ENCODE data around the gene NXF2.

DNA sequence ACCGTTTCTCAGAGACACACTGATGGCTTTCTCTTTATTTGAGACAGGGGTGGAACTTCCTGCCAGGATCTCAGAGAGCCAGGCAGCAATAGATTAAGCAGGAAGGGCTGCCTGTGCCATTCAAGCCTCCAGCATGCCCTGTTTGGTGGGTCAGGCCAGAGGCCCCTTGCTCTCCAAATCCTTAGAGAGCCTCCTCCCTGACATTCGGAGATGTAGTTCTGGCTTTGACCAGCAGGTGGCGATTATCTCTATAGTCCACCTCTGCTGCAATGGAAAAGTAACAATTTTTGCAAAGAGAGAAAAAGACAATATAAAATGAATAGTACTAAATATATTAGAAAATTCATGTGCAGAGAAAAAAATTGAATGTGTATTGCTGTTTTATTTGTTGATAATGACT, 98.9 kb downstream of the NXF2 start:
- TF ChIP-seq, protein P1, sequence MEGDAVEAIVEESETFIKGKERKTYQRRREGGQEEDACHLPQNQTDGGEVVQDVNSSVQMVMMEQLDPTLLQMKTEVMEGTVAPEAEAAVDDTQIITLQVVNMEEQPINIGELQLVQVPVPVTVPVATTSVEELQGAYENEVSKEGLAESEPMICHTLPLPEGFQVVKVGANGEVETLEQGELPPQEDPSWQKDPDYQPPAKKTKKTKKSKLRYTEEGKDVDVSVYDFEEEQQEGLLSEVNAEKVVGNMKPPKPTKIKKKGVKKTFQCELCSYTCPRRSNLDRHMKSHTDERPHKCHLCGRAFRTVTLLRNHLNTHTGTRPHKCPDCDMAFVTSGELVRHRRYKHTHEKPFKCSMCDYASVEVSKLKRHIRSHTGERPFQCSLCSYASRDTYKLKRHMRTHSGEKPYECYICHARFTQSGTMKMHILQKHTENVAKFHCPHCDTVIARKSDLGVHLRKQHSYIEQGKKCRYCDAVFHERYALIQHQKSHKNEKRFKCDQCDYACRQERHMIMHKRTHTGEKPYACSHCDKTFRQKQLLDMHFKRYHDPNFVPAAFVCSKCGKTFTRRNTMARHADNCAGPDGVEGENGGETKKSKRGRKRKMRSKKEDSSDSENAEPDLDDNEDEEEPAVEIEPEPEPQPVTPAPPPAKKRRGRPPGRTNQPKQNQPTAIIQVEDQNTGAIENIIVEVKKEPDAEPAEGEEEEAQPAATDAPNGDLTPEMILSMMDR (IDR thresholded peaks at IDR 0.05), result peak; percentile 34 to 61 (median 43)
- no peak for TF ChIP-seq POLR2A (IDR thresholded peaks at IDR 0.05)
